T47D (cell line): ENCODE measurements around the gene SVBP.

Experiments
- DNase-seq, 2 experiments: peaks; one replicate each; pipeline versions ENCODE4 v3.0.0 to v3.0.0-alpha.2; 2011 to 2012; ENCODE audit warnings: low read depth in 1 of 2, low spot score in 1 of 2
- JUND ChIP-seq: IDR thresholded peaks from 2 replicates; pipeline ENCODE4 v1.6.1; 2012; ENCODE audit warnings: low read depth
- in situ Hi-C: cut with HindIII; loops from 2 replicates; pipeline ENCODE4 v1.10.0; 2016; ENCODE audit warnings: low sequenced_read_pairs, low pct_unique_long_range_greater_than_20kb

SVBP gene

DNA sequence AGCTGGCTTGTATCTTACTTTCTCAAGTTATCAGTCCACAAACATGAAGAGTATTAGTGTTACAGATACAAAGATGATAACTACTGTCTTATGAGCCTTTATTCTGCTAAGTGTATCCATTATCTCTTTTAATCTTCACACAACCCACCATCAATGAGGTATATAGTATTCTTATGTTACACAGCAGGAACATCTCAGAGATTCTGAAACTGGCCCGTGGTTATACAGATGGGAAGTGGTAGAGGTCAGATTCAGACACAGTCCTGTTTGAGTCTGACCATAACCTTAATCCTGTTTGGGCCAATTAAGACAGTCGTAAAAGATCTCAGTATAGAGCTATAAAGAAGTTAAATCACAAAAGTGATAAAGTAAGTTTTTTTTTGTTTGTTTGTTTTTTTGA lies 37.5 kb downstream of the SVBP start:
- in situ Hi-C loops = no loop called here
- DNase-seq = no peak
- no peak for TF ChIP-seq JUND

DNA sequence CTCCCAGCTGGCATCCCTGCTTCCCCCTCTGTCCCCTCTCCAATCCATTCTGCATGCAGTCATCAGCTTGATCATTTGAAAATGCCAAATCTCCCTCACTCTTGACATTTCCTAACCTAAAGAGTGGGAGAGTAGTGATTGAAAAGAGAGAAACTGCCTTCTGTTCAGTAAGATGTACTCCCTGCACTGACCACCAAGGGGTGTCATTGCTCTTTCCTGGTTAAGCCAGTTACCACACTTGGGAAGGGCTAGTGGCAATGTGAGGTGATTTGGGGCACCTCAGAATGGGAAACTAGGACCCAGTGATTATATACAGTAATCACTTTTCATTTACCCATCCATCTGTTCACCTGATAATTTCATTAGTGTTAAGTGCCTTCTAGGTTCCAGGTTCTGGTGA lies 39.3 kb downstream of the SVBP start:
- DNase-seq = peak; percentile 21 to 56

DNA sequence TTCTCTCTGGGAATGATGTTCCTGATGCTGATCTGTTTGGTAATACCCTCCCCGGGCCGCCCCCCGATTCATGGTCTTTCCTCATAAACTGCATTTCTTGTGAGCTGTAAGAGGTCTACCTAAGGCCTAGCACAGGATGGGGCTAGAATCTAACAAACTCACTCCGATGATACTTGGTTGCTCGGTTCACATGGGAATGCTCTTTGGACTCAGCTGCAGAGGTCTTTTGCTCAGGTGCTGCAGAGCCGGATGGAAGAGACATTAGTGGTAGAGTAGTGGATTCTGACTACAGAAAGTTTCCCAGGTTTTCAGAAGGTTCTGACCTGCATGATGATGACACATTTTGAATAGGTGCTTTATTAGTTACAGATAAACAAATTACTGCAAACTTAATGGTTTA lies 40.7 kb downstream of the SVBP start:
- DNase-seq = no peak
- in situ Hi-C loops = no loop called here
- no peak for TF ChIP-seq JUND

More for the DNA sequence above, 39.3 kb downstream of the SVBP start:
- in situ Hi-C loops = no loop called here
- TF ChIP-seq JUND = no peak

DNA sequence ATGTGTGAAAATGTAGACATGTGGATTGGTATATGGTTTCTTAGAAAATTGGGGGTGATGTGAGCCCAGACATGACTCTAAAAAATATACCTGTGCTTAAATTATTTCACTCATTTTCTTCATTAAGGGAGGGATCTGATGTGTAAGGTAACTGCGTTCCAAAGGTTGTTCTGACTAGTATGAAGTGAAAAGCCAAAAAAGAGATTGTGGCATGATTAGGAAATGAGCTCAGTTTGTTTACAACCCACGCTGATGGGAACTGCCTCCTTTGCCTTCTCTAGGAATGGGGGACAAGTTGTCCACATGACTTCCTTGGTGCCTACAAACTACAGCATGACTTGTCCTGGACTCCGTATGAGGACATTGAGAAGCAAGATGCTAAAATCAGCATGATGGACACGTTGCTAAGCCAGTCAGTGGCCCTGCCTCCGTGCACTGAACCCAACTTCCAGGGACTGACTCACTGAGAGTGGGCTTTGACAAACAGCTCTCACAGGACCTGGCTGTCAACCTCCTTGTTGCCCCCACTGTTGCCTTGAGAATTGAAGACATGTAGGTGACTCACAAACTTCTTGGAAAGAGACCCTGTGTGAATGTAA lies 42.2 kb downstream of the SVBP start:
- no peak for TF ChIP-seq JUND
- DNase-seq = no peak
- in situ Hi-C loops = no loop called here

DNA sequence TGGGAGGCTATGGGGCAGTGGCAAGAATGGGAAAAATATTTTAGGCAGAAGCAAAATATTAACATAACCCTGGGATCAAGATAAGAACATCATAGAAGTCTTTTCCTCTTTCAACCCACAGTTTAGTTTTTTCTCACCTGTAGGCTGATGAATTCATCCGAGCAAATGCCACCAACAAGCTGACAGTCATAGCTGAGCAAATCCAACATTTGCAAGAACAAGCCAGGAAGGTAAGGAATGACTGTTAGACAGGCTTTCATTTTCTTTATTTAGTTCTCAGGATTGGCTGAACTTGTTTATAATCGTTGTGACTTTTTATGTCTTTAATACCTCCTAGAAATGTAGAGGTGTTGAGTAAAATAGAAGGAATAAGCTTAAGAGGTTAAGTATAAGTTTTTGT lies 43.8 kb downstream of the SVBP start:
- no peak for DNase-seq
- in situ Hi-C loops = no loop called here
- TF ChIP-seq JUND = no peak

DNA sequence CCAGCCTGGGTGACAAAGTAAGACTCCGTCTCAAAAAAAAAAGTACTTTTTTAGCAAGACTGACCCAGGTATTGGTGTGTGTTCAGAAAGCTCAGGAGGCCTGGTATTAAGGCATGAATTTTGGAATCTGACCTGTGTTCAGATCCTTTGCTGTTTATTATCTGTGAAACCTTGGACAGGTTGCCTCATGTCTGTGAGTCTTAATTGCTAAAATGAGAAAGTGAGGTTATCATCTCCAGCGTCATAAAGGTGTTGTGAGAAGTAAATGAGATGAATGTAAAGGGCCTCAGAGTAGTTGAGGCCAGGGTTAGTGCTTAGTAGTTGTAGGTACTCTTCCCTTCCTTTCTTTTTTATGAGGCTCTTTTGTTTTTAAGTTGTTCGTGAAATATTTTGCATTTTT lies 47.4 kb downstream of the SVBP start:
- TF ChIP-seq JUND = no peak
- in situ Hi-C loops = no loop called here
- DNase-seq = no peak

DNA sequence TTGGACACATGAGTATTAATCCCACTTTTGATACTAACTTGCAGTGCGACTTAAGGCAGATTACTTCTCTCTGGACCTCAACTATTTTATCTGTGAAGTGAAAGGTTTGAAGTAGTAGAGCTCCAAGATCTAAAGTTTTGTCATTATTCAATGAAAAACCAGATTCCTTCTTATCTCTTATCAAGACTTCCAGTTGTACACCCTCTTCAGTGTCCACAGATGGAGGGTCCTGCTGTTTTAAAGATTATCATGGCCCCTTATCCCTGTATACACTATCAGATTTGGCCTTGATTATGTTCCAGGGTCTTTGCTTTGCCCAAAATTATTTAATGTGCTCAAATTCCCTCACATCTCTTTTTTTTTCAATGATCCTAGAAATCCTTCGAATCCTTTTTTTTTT lies 49.0 kb downstream of the SVBP start:
- TF ChIP-seq JUND = no peak
- in situ Hi-C loops = no loop called here
- no peak for DNase-seq

DNA sequence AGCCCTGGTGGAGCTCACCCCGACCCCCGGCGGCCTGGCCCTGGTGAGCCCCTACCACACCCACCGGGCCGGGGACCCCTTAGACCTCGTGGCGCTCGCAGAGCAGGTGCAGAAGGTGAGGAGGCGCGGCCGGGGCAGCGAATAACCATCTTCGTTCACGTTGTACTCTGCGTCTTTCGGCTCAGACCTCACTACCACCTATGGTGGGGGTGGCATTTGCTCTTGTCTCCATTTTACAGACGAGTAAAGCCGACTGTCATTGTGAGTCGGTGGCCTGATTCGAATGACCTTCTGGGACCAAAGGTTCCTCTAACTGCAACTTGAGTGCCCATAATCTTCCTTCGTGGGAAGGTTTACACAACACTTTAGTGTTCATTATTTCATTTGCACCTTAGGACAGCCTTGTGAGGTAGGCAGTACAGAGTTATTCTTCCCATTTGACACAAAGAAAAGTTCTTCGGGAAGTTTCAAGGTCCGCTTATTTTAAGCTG lies 49.6 kb downstream of the SVBP start:
- TF ChIP-seq JUND = no peak
- peak in 1 of 2 experiments; percentile 11 for DNase-seq
- in situ Hi-C loops = no loop called here

DNA sequence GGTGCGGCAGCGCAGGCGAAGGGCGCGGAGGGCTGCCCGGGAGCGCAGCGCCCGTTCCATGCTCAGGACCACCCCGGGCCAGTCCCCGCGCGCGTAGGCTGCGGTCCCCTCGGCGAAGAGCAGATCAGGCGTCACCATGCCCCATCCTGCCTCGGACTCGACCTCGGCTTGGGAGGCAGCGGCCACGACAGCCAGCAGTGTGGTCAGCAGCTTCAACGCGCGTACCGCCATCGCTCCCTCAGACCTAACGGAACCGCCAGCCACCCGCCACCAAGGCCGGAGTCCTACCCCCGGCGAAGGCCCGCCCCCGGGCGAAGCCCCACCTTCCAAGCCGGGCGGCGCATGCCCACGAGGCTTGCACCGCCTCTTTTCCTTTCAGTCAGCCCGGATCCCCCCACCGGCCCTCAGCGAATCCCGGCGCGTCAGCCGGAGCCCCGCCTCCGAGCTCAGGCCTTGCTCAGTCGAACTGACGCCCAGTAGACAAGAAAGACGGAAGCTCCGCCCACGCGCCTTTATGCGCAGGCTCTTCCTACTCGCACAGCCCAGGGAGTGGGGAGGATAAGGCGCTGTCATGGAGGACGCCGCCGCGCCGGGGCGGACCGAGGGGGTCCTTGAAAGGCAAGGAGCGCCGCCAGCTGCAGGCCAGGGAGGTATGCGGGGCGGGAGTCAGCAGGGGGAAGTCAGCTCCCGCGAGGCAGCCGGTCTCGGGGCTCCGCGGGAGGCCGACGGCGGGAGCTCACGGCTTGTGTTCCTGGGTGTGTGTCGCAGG lies 50.3 kb downstream of the SVBP start, which contains the start of the genes C1orf50 and P3H1:
TSS of gene C1orf50 (plus strand) at position 509 of the 769 bp plus-strand sequence. CDS start at position 572, 63 bp downstream.
TSS of gene P3H1 (minus strand) at position 288 of the 769 bp plus-strand sequence. CDS start at position 231, 57 bp downstream.
- DNase-seq = peak; percentile 86 to 98
- TF ChIP-seq JUND = no peak
- in situ Hi-C loops = no loop called here

DNA sequence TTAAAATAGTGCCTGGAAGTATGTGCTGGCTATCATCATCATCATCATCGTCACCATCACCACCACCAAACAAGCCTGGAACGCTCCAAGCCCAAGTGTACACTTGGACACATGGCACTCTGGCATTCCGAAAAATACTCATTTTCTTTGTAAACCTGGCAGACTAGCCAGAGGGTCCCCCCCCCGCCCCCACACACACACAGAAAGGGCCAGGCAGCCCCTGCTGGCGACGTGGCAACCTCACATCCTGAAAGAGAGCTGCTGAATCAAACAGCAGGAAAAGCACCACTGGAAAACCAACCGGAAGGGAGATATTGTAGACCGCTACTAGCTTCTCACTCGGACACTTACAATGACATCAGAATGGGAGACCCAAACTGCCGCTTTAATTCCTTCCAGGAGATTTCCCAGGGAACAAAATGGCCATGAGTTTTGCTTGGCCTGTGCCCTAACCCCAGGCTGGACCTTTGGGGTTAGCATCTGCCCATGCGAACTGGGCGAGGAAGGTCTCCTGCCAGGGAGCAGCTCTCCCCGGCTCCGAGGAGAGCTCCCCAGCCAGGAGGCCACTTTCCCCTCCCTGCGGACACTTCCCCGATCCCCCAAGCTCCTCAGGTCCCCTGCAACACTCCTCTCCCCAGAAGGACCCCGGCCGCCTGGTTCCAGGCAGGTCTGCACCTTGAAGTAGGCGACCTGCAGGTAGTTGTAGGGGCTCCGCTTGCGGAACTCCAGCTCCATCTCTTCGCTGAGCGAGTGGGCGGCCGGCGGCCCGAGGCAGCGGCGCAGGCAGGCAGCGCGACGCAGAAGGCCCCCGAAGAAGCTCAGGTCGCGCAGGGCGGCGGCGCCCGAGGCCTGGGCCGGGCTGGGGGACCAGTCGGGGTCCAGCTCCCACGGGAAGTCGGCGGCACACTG lies 51.1 kb downstream of the SVBP start:
- TF ChIP-seq JUND = no peak
- peak in 1 of 2 experiments; percentile 16 for DNase-seq
- in situ Hi-C loops = no loop called here

DNA sequence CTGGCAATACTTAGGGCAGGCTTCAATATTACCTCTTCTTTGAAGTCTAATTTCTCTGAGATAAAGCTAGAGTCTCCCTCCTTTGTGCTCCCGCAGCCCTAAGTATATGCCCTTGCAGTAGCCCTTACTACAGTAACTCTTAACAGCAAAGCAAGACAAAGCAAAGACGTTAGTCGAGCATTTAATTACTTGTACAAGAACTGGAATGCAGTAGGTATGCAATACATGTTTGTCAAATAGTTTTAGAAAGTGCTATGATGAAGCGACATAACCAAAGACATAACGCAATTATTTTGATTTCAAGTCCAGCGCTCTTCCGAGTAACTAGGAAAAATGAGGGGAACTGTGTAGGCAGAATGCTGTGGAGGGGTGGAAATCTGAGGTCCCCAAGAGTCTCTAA lies 51.9 kb downstream of the SVBP start:
- in situ Hi-C loops = no loop called here
- TF ChIP-seq JUND = no peak
- DNase-seq = no peak

DNA sequence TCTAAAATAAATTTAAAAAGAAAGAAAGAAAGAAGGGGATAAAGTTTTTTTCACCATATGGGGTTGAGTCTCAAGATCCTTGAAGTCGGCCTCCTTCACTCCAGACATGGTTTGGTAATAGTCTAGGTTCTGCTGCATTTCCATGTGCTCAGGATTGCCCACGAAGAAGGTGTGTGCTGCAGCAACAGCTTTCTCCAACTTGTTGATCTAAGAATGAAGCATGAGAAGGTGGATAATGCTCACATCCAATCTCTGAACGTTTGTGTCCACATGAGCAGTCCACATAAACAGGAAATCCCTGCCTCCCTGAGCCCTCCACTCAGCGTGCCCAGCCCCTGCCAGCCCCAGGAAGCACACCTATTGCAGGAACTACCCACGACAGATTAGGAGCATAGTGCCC lies 54.9 kb downstream of the SVBP start:
- TF ChIP-seq JUND = no peak
- in situ Hi-C loops = no loop called here
- no peak for DNase-seq
